ENCODE data around the gene BNC2.

DNA sequence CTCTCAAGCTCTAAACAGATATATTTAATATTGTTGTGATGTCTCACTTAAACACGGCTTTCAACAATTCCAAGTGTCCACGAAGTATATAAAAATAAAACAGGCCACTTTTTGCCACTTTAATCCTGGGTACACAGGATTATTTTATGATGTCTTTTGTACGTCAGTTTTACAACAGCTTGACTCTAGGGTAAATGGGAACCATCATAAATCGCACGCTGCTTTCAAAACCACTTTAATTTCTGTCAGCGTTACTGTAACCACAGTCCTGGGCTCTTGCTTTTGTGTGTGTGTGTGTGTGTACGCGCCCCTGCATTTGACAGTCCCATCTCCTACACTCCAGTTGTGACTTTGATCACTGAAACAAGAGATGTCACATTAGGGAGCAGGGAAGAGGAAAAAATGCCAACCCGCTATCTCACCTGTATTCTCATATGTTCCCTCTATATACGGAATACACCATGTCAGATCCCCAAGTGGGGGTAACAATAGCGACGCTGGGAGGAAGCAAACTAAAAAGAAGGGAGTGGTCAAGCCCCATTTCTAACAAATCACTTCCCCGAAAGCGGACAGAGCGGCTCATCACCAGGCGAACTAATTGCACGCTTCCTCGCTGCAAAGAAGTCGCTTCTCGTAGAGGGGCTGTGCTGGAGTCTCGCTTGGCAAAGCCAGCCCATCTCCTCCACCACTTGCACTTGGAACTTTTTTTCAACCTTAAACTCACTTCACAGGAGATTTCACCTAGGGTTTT lies 1.2 kb downstream of the BNC2 start:
- TF ChIP-seq, protein P1, sequence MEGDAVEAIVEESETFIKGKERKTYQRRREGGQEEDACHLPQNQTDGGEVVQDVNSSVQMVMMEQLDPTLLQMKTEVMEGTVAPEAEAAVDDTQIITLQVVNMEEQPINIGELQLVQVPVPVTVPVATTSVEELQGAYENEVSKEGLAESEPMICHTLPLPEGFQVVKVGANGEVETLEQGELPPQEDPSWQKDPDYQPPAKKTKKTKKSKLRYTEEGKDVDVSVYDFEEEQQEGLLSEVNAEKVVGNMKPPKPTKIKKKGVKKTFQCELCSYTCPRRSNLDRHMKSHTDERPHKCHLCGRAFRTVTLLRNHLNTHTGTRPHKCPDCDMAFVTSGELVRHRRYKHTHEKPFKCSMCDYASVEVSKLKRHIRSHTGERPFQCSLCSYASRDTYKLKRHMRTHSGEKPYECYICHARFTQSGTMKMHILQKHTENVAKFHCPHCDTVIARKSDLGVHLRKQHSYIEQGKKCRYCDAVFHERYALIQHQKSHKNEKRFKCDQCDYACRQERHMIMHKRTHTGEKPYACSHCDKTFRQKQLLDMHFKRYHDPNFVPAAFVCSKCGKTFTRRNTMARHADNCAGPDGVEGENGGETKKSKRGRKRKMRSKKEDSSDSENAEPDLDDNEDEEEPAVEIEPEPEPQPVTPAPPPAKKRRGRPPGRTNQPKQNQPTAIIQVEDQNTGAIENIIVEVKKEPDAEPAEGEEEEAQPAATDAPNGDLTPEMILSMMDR (IDR thresholded peaks at IDR 0.05; ENCODE audit: insufficient read depth, low read length) = no peak
- TF ChIP-seq POLR2AphosphoS5 (IDR thresholded peaks at IDR 0.05; ENCODE audit: low read depth) = no peak
